BLaER1 treated with 17β-estradiol and CSF1 and Interleukin-3, amounts not matched to agents 10 nM and 100 nM (cell line): ENCODE results near the gene TUT1.

Source experiments
- H3K27ac ChIP-seq, 11 experiments: shearing (Covaris generic); formaldehyde crosslinking; 2 replicates each; pipeline ENCODE4 v1.8.1; 2022
- H3K27me3 ChIP-seq, 11 experiments: shearing (Covaris generic); formaldehyde crosslinking; 2 replicates each; pipeline ENCODE4 v1.8.1; 2022
- H3K36me3 ChIP-seq, 11 experiments: shearing (Covaris generic); formaldehyde crosslinking; 2 replicates each; pipeline ENCODE4 v1.8.1; 2022
- H3K4me1 ChIP-seq, 10 experiments: shearing (Covaris generic); formaldehyde crosslinking; 2 replicates each; pipeline ENCODE4 v1.8.1; 2022
- H3K4me2 ChIP-seq, 11 experiments: shearing (Covaris generic); formaldehyde crosslinking; 2 replicates each; pipeline ENCODE4 v1.8.1; 2022
- H3K4me3 ChIP-seq, 10 experiments: shearing (Covaris generic); formaldehyde crosslinking; 2 replicates each; pipeline ENCODE4 v1.8.1; 2022
- H3K9ac ChIP-seq, 11 experiments: shearing (Covaris generic); formaldehyde crosslinking; 2 replicates each; pipeline ENCODE4 v1.8.1; 2022
- H3K9me3 ChIP-seq, 11 experiments: shearing (Covaris generic); formaldehyde crosslinking; replicated peaks in 1 of 11; 2 replicates each; pipeline ENCODE4 v1.8.1; 2022
- H4K20me1 ChIP-seq, 11 experiments: shearing (Covaris generic); formaldehyde crosslinking; 2 replicates each; pipeline ENCODE4 v1.8.1; 2022
- Cebpa-rat ChIP-seq, 11 experiments: shearing (Covaris generic); IDR thresholded peaks; 2 replicates each; pipeline ENCODE4 v1.8.1; 2022

Gene TUT1

DNA sequence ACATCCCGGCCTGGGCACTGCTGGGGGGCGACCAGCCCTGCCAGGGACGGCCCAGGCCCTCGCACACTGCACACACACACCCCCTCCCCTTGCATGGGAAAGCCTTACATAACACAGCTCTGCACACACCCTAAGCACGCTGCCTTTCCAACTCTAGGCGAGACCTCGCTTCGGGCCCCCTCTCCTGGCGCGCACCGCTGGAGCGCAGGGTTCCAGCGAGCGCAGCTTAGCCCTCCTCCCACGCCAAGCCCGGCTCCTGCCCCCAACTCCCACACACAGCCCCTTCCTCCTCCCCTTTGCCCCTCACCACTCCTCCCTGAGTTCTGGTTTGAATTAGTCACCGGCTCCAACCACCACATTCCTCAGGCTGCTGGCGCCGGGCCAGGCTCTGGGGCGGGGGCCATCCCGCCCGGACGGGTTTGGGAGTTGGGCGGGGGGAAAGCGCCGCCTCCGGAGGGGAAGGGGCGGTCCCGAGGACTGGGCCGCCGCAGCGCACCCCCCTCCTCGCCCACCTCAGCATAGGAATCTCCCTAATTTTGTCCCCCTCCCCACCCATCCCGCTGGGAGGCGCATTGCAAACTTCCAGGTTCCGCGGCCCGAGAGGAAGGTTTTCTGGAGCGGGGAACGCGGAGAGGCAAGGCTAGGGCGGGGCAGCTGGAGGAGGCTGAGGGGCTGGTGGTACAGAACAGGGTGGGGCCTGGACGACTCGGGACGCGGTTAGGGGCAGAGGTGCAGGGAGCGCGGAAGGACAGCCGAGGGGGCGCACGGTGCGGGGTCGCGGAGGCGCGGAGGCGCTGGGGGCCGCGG lies 45.7 kb downstream of the TUT1 start:
- peak overlapping the region; percentile 82 to 100 (median 96) for H3K4me2 ChIP-seq
- H3K36me3 ChIP-seq, result no peaks in the 10 kb centered on the region
- no peak for TF ChIP-seq Cebpa-rat (IDR thresholded peaks at IDR 0.05)
- peaks cover 48 to 74% (median 63%) of the 10 kb centered on the region in 10 experiments for H3K4me1 ChIP-seq
- peaks cover 16 to 77% (median 72%) of the 10 kb centered on the region in 11 experiments for H3K27me3 ChIP-seq
- H4K20me1 ChIP-seq, result peaks cover 3 to 49% (median 29%) of the 10 kb centered on the region in 11 experiments; a peak in 16 of 22 replicates
- H3K9ac ChIP-seq, result peak overlapping the region; percentile 56 to 96 (median 68)
- peak overlapping the region; percentile 46 to 95 (median 71) for H3K4me3 ChIP-seq
- H3K27ac ChIP-seq, result peak overlapping the region in 9 of 11 experiments; percentile 29 to 84 (median 67); a peak in 15 of 22 replicates
- H3K9me3 ChIP-seq, result no peaks in the 10 kb centered on the region

DNA sequence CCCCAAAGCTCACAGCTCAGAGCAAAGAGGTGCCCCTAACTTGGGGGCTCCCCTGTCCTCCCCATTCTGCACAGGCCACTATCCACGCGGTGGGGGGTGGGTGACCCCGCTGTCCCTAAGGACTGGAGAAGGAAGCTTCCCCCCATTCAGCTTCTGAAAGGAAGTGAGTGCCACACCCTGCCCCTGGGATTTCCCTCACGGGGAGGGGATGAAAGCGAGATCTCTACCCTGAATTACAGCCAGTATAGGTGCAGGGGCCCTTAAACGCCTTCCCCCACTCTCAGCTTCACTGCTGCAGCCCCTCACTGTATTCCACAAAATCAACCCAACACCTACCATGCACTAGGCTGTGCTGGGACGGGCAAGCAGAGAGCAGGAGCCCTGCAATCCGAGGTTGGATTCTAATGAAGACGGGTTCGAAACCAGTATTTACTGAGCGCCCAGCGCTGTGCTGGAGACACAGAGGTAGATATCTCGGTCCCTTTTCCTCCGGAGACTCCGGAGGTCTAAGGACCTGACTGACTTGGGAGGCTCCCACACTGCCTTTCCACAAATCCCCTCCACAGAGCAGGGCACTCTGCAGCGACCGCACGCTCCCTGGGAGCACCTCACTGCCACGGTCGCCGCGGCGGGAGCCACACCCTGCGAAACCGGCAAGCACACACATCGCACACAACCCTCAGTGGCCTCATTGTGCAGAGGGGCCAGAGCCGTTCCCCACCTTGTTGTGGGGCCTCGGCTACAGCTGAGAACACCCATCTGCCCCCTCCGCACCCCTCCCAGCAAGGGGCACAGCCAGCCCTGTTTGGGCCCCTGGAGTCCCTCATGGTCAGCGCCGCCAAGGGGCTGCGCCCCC lies 46.5 kb downstream of the TUT1 start:
- Histone ChIP-seq H3K36me3 (no peaks in the 10 kb centered on the region), H3K27me3 (peaks cover 16 to 75% (median 68%) of the 10 kb centered on the region in 11 experiments), H3K9me3 (no peaks in the 10 kb centered on the region), H4K20me1 (peaks cover 4 to 57% (median 29%) of the 10 kb centered on the region in 11 experiments; a peak in 16 of 22 replicates), H3K9ac (peak overlapping the region; percentile 56 to 96 (median 68); a peak in 20 of 22 replicates), H3K27ac (peak overlapping the region in 9 of 11 experiments; percentile 29 to 84 (median 76); a peak in 15 of 22 replicates), H3K4me2 (peak overlapping the region; percentile 82 to 100 (median 96)), H3K4me1 (peaks cover 42 to 74% (median 61%) of the 10 kb centered on the region in 10 experiments), H3K4me3 (peak overlapping the region; percentile 46 to 95 (median 71))
- TF ChIP-seq Cebpa-rat (IDR thresholded peaks at IDR 0.05), result no peak

DNA sequence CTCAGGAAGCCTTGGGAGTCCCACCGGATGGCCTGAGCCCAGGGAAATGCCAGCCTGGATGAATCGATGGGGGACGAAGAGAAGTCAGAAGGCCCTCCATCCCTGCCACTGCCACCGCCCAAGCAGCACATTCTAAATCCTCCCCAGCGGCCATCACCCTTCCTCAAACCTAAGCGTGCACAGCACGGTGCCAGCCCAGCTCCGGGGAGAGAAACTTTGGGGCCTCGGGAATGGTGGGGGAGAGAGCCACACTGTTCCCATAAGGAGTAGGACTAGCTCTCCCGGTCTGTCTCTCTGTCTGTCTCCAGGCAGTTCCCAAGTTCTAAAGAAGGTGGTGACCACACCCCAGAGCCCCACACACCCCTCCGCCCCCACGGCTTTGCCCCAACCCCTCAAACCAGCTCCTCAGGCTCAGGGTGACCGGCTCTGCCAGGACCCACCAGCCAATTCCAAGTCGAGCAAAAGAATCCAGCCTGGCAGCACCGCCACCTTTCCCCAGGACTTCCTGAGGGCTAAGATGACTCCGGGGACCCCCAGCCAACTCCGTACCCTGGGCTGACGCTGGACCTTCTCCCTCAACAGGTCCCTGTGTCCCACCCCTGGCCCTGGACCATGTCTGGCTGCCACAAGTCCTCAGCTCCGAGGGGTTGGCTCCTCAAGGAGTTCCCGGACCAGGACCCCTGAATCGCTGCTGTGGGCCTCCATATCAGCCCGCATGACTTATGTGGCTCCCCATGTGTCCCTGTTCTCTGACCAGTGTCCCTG lies 47.5 kb downstream of the TUT1 start:
- Histone ChIP-seq H3K9ac (peak overlapping the region in 7 of 11 experiments; percentile 39 to 96 (median 80); a peak in 15 of 22 replicates), H3K27me3 (peaks cover 16 to 65% (median 60%) of the 10 kb centered on the region in 11 experiments), H3K4me2 (peak overlapping the region; percentile 82 to 100 (median 96)), H3K4me1 (peaks cover 51 to 84% (median 68%) of the 10 kb centered on the region in 10 experiments), H3K9me3 (no peaks in the 10 kb centered on the region), H3K36me3 (peaks cover 0 to 3% (median 0%) of the 10 kb centered on the region in 11 experiments; a peak in 6 of 22 replicates), H4K20me1 (peaks cover 4 to 67% (median 29%) of the 10 kb centered on the region in 11 experiments; a peak in 16 of 22 replicates), H3K4me3 (peak overlapping the region in 7 of 10 experiments; percentile 59 to 95 (median 78); a peak in 14 of 20 replicates), H3K27ac (peak overlapping the region in 8 of 11 experiments; percentile 14 to 84 (median 78); a peak in 12 of 22 replicates)
- no peak for TF ChIP-seq Cebpa-rat (IDR thresholded peaks at IDR 0.05)

DNA sequence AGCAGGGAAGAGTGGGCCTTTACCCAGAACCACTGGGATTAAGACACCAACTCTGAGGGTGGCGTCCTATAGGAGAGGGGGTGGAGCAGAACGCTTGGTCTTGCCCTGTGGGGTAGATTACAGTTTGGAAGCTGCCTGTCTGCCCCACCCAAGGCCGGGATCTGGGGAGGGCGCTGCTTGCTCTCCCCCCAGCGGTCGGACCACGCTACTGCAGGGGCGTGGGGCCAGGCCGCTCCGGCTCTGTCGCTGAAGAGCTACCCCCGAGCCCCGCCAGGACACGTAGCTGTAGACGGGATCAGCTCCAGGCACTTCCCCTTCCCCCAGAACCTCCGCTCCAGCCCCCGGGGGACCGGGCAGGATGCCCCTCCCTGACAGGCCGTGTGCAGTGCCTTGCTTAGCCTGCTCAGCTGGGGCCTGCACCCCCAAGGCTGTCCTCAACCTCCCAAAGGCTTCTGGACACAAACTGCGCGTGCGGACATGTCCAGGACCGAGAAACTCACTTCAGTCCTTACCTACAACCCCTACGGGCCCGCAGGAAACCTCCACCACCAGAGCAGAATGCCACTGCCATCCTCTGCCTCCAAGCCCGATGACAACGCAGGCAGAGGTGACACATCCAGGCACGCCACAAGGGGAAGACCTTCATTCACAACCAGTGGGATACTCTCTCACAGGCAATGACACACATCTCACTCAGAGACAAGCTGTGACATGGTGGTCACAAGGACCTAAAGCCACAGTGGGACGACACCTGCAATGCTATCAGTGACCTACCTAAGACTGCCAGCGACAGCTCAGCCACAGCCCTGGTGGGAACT lies 48.4 kb downstream of the TUT1 start:
- H3K4me2 ChIP-seq, result peak overlapping the region; percentile 48 to 100 (median 95)
- peak overlapping the region in 8 of 11 experiments; percentile 10 to 84 (median 68); a peak in 15 of 22 replicates for H3K27ac ChIP-seq
- peaks cover 4 to 76% (median 37%) of the 10 kb centered on the region in 11 experiments; a peak in 16 of 22 replicates for H4K20me1 ChIP-seq
- peaks cover 0 to 12% (median 0%) of the 10 kb centered on the region in 11 experiments; a peak in 6 of 22 replicates for H3K36me3 ChIP-seq
- H3K4me1 ChIP-seq, result peaks cover 55 to 93% (median 76%) of the 10 kb centered on the region in 10 experiments
- H3K27me3 ChIP-seq, result peaks cover 10 to 56% (median 51%) of the 10 kb centered on the region in 11 experiments
- H3K9me3 ChIP-seq, result no peaks in the 10 kb centered on the region
- peak overlapping the region in 6 of 10 experiments; percentile 32 to 95 (median 82); a peak in 11 of 20 replicates for H3K4me3 ChIP-seq
- TF ChIP-seq Cebpa-rat (IDR thresholded peaks at IDR 0.05), result no peak
- peak overlapping the region; percentile 0 to 96 (median 58); a peak in 18 of 22 replicates for H3K9ac ChIP-seq

DNA sequence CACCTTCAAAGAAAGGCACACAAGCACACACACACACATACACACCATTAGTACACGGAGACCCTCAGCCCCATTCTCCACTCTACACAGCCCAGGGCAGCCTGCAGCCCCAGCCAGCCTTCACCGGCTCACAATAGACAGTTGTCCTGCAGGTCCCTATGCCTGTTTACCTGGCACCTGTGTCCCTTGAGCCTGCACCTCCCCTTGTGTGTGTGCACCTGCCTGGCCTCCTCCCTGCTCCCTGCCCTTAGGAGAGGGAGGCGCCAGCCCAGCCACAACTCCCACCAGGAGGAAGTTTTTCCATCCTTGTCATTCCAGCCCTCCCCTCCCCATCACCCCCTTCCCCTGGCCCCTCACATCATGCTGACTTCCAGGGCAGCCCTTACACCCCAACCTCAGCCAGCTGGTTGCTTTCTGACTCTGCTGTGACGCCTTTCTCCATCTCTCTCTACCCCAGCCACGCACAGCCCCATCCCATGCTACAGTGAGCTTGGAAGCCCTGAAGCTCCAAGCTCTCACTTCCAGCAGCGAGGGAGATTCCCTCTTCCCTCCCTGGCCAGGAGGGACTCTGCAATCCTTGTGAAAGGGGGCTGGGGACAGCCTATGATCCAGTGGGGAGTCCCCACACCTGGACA lies 49.1 kb downstream of the TUT1 start:
- H3K27ac ChIP-seq, result peak overlapping the region in 7 of 11 experiments; percentile 34 to 84 (median 76); a peak in 13 of 22 replicates
- no peak for TF ChIP-seq Cebpa-rat (IDR thresholded peaks at IDR 0.05)
- H3K4me3 ChIP-seq, result peak overlapping the region in 5 of 10 experiments; percentile 31 to 95 (median 86); a peak in 8 of 20 replicates
- H3K9ac ChIP-seq, result peak overlapping the region; percentile 0 to 96 (median 58); a peak in 15 of 22 replicates
- H3K36me3 ChIP-seq, result peaks cover 0 to 19% (median 0%) of the 10 kb centered on the region in 11 experiments; a peak in 6 of 22 replicates
- peaks cover 3 to 49% (median 44%) of the 10 kb centered on the region in 11 experiments for H3K27me3 ChIP-seq
- H3K4me2 ChIP-seq, result peak overlapping the region; percentile 48 to 100 (median 95); a peak in 21 of 22 replicates
- H3K9me3 ChIP-seq, result no peaks in the 10 kb centered on the region
- H3K4me1 ChIP-seq, result peaks cover 55 to 95% (median 76%) of the 10 kb centered on the region in 10 experiments
- H4K20me1 ChIP-seq, result peaks cover 4 to 83% (median 33%) of the 10 kb centered on the region in 11 experiments; a peak in 16 of 22 replicates

DNA sequence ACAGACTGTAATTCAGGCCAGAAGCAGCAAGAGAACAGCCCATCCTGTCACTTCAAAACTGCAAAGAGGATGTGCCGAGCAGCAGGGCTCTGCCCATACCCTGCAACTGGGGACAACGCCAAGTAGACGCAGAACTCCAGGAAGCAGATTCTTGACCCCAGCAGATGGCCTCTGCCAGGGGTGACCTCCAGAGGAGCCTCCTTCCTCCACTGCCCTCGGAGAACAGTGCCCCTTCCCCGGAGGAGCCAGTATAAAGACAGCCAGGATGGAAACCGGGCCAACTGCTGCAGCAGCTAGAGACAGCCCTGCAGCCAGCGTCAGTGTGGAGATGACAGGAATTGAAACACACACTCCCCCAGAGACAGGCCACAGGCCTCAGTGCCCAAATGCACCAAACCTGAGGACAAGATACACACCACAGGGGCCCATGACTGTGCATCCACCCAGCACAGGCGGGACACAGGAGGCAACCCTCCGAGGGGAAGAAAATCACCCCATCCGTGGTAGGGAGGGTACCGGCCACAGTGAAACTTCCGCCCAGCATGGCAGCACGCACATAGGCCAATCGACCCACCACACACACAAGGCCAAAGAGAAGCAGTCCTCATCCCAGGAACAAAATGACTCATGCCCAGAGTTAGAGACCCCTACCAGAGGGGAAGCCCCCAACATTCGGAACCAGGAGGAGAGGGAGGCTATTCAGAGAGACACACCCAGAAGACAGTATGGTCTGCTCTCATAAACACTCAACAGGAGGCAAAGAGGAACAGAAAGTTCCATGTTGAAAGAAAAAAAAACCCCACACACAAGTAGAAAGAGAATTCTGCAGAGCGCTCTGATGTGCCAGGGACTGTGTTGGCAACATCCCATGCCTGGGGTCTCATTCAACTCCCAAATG lies 50.3 kb downstream of the TUT1 start:
- peak overlapping the region in 7 of 11 experiments; percentile 27 to 96 (median 62); a peak in 12 of 22 replicates for H3K9ac ChIP-seq
- peak overlapping the region in 5 of 10 experiments; percentile 12 to 92 (median 36); a peak in 8 of 20 replicates for H3K4me3 ChIP-seq
- peak overlapping the region in 8 of 11 experiments; percentile 7 to 84 (median 64); a peak in 14 of 22 replicates for H3K27ac ChIP-seq
- peaks cover 49 to 84% (median 71%) of the 10 kb centered on the region in 10 experiments for H3K4me1 ChIP-seq
- H3K36me3 ChIP-seq, result peaks cover 0 to 31% (median 0%) of the 10 kb centered on the region in 11 experiments; a peak in 8 of 22 replicates
- H3K9me3 ChIP-seq, result no peaks in the 10 kb centered on the region
- peak overlapping the region in 10 of 11 experiments; percentile 38 to 100 (median 94); a peak in 18 of 22 replicates for H3K4me2 ChIP-seq
- peaks cover 4 to 95% (median 23%) of the 10 kb centered on the region in 11 experiments; a peak in 16 of 22 replicates for H4K20me1 ChIP-seq
- H3K27me3 ChIP-seq, result peaks cover 0 to 37% (median 32%) of the 10 kb centered on the region in 11 experiments; a peak in 16 of 22 replicates
- TF ChIP-seq Cebpa-rat (IDR thresholded peaks at IDR 0.05), result no peak
